ENCODE data around the gene P2RY2. TPM values are rescaled to one million over a fixed set of nuclear protein-coding genes. Genes with fewer than 3 reads are reported as not detected.

P2RY2 gene
- total RNA-seq, 1 donor from 2014 or later, result 0.45 TPM

- Mint-ChIP-seq H3K4me1 (peaks cover 54% of the 10 kb centered on the region), H3K27ac (peak overlapping the region; percentile 47), H3K4me3 (no peak overlapping the region), H3K27me3 (ENCODE audit: insufficient read depth, low read depth) (peaks cover 26% of the 10 kb centered on the region), H3K9me3 (peaks cover 6% of the 10 kb centered on the region), H3K36me3 (no peaks in the 10 kb centered on the region)
- no peak overlapping the region for H3K9ac ChIP-seq
- no peak overlapping the region for H2AFZ ChIP-seq (replicated peaks)
- peaks cover 24% of the 10 kb centered on the region for H3K4me1 ChIP-seq
- H3K79me2 ChIP-seq (ENCODE audit: low read depth), result no peaks in the 10 kb centered on the region
- H3K4me2 ChIP-seq, result no peak overlapping the region
- H3K4me3 ChIP-seq, result no peak overlapping the region
- no peaks in the 10 kb centered on the region for H3K9me3 ChIP-seq (ENCODE audit: low read depth)
- peaks cover 14% of the 10 kb centered on the region for H3F3A ChIP-seq (ENCODE audit: low read depth)
- H3K27me3 ChIP-seq, result no peaks in the 10 kb centered on the region
- H3K27ac ChIP-seq, result no peak overlapping the region
- TF ChIP-seq CTCF (IDR thresholded peaks at IDR 0.05) (no peak), EZH2 (IDR thresholded peaks at IDR 0.05) (no peak), EZH2phosphoT487 (IDR thresholded peaks at IDR 0.05) (no peak)
- H3K36me3 ChIP-seq, result no peaks in the 10 kb centered on the region
- DNase-seq (ENCODE audit: low spot score), result no peak
- no peaks in the 10 kb centered on the region for H4K20me1 ChIP-seq (ENCODE audit: low read depth)
These were observed 14.3 kb upstream of the P2RY2 start for GRCh38 chr11:73203790-73204189.

GRCh38 chr11:73204711-73205121 lies 13.4 kb upstream of the P2RY2 start:
- H4K20me1 ChIP-seq (ENCODE audit: low read depth), result no peaks in the 10 kb centered on the region
- peaks cover 25% of the 10 kb centered on the region for H3K27me3 Mint-ChIP-seq (ENCODE audit: insufficient read depth, low read depth)
- H3K9ac ChIP-seq, result no peak overlapping the region
- no peak overlapping the region for H3K27ac Mint-ChIP-seq
- no peaks in the 10 kb centered on the region for H3K27me3 ChIP-seq
- no peaks in the 10 kb centered on the region for H3K36me3 Mint-ChIP-seq
- H3K4me1 Mint-ChIP-seq, result peaks cover 47% of the 10 kb centered on the region
- H3K4me2 ChIP-seq, result no peak overlapping the region
- peaks cover 12% of the 10 kb centered on the region for H3F3A ChIP-seq (ENCODE audit: low read depth)
- TF ChIP-seq EZH2phosphoT487 (IDR thresholded peaks at IDR 0.05) (no peak), CTCF (IDR thresholded peaks at IDR 0.05) (no peak), EZH2 (IDR thresholded peaks at IDR 0.05) (no peak)
- H3K4me1 ChIP-seq, result peaks cover 21% of the 10 kb centered on the region
- H3K9me3 ChIP-seq (ENCODE audit: low read depth), result no peaks in the 10 kb centered on the region
- no peak overlapping the region for H3K27ac ChIP-seq
- no peak overlapping the region for H3K4me3 Mint-ChIP-seq
- no peak overlapping the region for H3K4me3 ChIP-seq
- no peaks in the 10 kb centered on the region for H3K36me3 ChIP-seq
- DNase-seq (ENCODE audit: low spot score), result no peak
- no peaks in the 10 kb centered on the region for H3K79me2 ChIP-seq (ENCODE audit: low read depth)
- no peak overlapping the region for H2AFZ ChIP-seq (replicated peaks)
- peaks cover 2% of the 10 kb centered on the region for H3K9me3 Mint-ChIP-seq

GRCh38 chr11:73205661-73206343 lies 12.3 kb upstream of the P2RY2 start:
- Histone ChIP-seq H3K9ac (no peak overlapping the region), H3K27ac (no peak overlapping the region), H3K4me1 (peaks cover 11% of the 10 kb centered on the region), H3K4me2 (no peak overlapping the region), H4K20me1 (ENCODE audit: low read depth) (no peaks in the 10 kb centered on the region), H3K27me3 (no peaks in the 10 kb centered on the region), H3K9me3 (ENCODE audit: low read depth) (no peaks in the 10 kb centered on the region), H3F3A (ENCODE audit: low read depth) (peaks cover under 1% of the 10 kb centered on the region), H3K4me3 (no peak overlapping the region), H3K79me2 (ENCODE audit: low read depth) (no peaks in the 10 kb centered on the region), H2AFZ (replicated peaks) (no peak overlapping the region), H3K36me3 (no peaks in the 10 kb centered on the region)
- Mint-ChIP-seq H3K27me3 (ENCODE audit: insufficient read depth, low read depth) (peaks cover 21% of the 10 kb centered on the region), H3K9me3 (peaks cover 2% of the 10 kb centered on the region), H3K36me3 (no peaks in the 10 kb centered on the region), H3K4me3 (no peak overlapping the region), H3K4me1 (peaks cover 37% of the 10 kb centered on the region), H3K27ac (peak overlapping the region; percentile 3)
- DNase-seq (ENCODE audit: low spot score), result no peak
- TF ChIP-seq EZH2 (IDR thresholded peaks at IDR 0.05), result no peak

GRCh38 chr11:73206801-73207200 lies 11.3 kb upstream of the P2RY2 start:
- Histone ChIP-seq H3K4me2 (no peak overlapping the region), H3K4me1 (peaks cover under 1% of the 10 kb centered on the region), H3K27me3 (no peaks in the 10 kb centered on the region), H3K27ac (no peak overlapping the region), H2AFZ (replicated peaks) (peak overlapping the region; percentile 48), H3K36me3 (no peaks in the 10 kb centered on the region), H3F3A (ENCODE audit: low read depth) (no peaks in the 10 kb centered on the region), H3K4me3 (no peak overlapping the region), H3K9ac (no peak overlapping the region), H3K9me3 (ENCODE audit: low read depth) (no peaks in the 10 kb centered on the region), H3K79me2 (ENCODE audit: low read depth) (no peaks in the 10 kb centered on the region), H4K20me1 (ENCODE audit: low read depth) (no peaks in the 10 kb centered on the region)
- TF ChIP-seq CTCF (IDR thresholded peaks at IDR 0.05), result no peak
- no peak for TF ChIP-seq EZH2phosphoT487 (IDR thresholded peaks at IDR 0.05)
- TF ChIP-seq EZH2 (IDR thresholded peaks at IDR 0.05), result no peak
- Mint-ChIP-seq H3K9me3 (peaks cover 2% of the 10 kb centered on the region), H3K36me3 (no peaks in the 10 kb centered on the region), H3K4me3 (no peak overlapping the region), H3K4me1 (peaks cover 29% of the 10 kb centered on the region), H3K27ac (no peak overlapping the region), H3K27me3 (ENCODE audit: insufficient read depth, low read depth) (peaks cover 18% of the 10 kb centered on the region)
- no peak for DNase-seq (ENCODE audit: low spot score)

Data from neural progenitor cell (in vitro differentiated cells).